ENCODE data around the gene BEST4. TPM values are rescaled to one million over a fixed set of nuclear protein-coding genes. Genes with fewer than 3 reads are reported as not detected.

The BEST4 gene
- total RNA-seq, 1 experiment from 2014 or later: 0.40 TPM

- Mint-ChIP-seq H3K36me3 (ENCODE audit: insufficient read depth, unreplicated experiment) (peaks cover 56% of the 10 kb centered on the region), H3K4me1 (ENCODE audit: low read depth, unreplicated experiment) (peaks cover 30% of the 10 kb centered on the region), H3K4me3 (ENCODE audit: low read depth, unreplicated experiment) (peak overlapping the region; percentile 51), H3K27me3 (ENCODE audit: unreplicated experiment) (no peaks in the 10 kb centered on the region), H3K27ac (ENCODE audit: unreplicated experiment) (peak overlapping the region; percentile 97), H3K9me3 (ENCODE audit: low read depth, unreplicated experiment) (no peaks in the 10 kb centered on the region)
- no TSS peak for BruUV-seq (replicated peaks)
- intact Hi-C loops (cut with micrococcal nuclease; ENCODE audit: unreplicated experiment): no loop called here
- no peak for DNase-seq
- no peak for TF ChIP-seq CTCF (IDR thresholded peaks at IDR 0.05; ENCODE audit: unreplicated experiment)
- CTCF ChIA-PET: interaction anchor here (1.5 to 1.6 kb wide), 2 partner anchors 9 to 10 kb away, joined by 4 to 10 read pairs; partner anchors contain the start of gene PLK3
Measured at GRCh38 chr1:44808938-44809917, 21.3 kb upstream of the BEST4 start.

- intact Hi-C loops (cut with micrococcal nuclease; ENCODE audit: unreplicated experiment): no loop called here
- no TSS peak for BruUV-seq (replicated peaks)
- CTCF ChIA-PET: interaction anchor here (1.2 to 1.6 kb wide), 3 partner anchors 8 to 40 kb away, joined by 3 to 10 read pairs (median 4); partner anchors contain the start of gene PLK3
Measured at GRCh38 chr1:44808063-44808937, 20.3 kb upstream of the BEST4 start, which contains the start of gene BTBD19. Gene BTBD19 (plus strand): TSS chr1:44808523. CDS start chr1:44808821, 298 bp downstream.

GRCh38 chr1:44807364-44808062 lies 19.5 kb upstream of the BEST4 start:
- Mint-ChIP-seq H3K27me3 (ENCODE audit: unreplicated experiment) (no peaks in the 10 kb centered on the region), H3K4me3 (ENCODE audit: low read depth, unreplicated experiment) (peak overlapping the region; percentile 51), H3K4me1 (ENCODE audit: low read depth, unreplicated experiment) (peaks cover 44% of the 10 kb centered on the region), H3K36me3 (ENCODE audit: insufficient read depth, unreplicated experiment) (peaks cover 65% of the 10 kb centered on the region), H3K9me3 (ENCODE audit: low read depth, unreplicated experiment) (no peaks in the 10 kb centered on the region), H3K27ac (ENCODE audit: unreplicated experiment) (peak overlapping the region; percentile 97)
- intact Hi-C loops (cut with micrococcal nuclease; ENCODE audit: unreplicated experiment): no loop called here
- peak; percentile 95 for DNase-seq
- no TSS peak for BruUV-seq (replicated peaks)
- TF ChIP-seq CTCF (IDR thresholded peaks at IDR 0.05; ENCODE audit: unreplicated experiment): no peak
- CTCF ChIA-PET: interaction anchor here (0.6 to 1.6 kb wide), 5 partner anchors 7 to 139 kb away, joined by 3 to 10 read pairs (median 5); partner anchors contain the start of gene PLK3

More at GRCh38 chr1:44808063-44808937, 20.3 kb upstream of the BEST4 start, which contains the start of gene BTBD19:
- no peak for TF ChIP-seq CTCF (IDR thresholded peaks at IDR 0.05; ENCODE audit: unreplicated experiment)
- Mint-ChIP-seq H3K36me3 (ENCODE audit: insufficient read depth, unreplicated experiment) (peaks cover 57% of the 10 kb centered on the region), H3K9me3 (ENCODE audit: low read depth, unreplicated experiment) (no peaks in the 10 kb centered on the region), H3K27ac (ENCODE audit: unreplicated experiment) (peak within 1 kb of the TSS; percentile 97), H3K27me3 (ENCODE audit: unreplicated experiment) (no peaks in the 10 kb centered on the region), H3K4me1 (ENCODE audit: low read depth, unreplicated experiment) (peaks cover 36% of the 10 kb centered on the region), H3K4me3 (ENCODE audit: low read depth, unreplicated experiment) (peak within 1 kb of the TSS; percentile 51)
- peak; percentile 66 for DNase-seq

Measured in Calu3 (cell line).